ENCODE measurements around the gene OXER1. TPM values are rescaled to one million over a fixed set of nuclear protein-coding genes. Genes with fewer than 3 reads are reported as not detected.
A peak's percentile ranks its signal among the peaks of the same experiment; 100 is the strongest.

The OXER1 gene
- total and polyA plus RNA-seq, 2 of the 13 experiments (the other 11 are each of a cell fraction or from before 2014, with no cell fraction given): 8.0 to 9.0 TPM

- TF ChIP-seq LBX2 (CRISPR knock-in tag; IDR thresholded peaks at IDR 0.05; ENCODE audit: borderline replicate concordance) (no peak), HOXA9 (CRISPR knock-in tag; IDR thresholded peaks at IDR 0.05; ENCODE audit: borderline replicate concordance) (no peak), DBP (CRISPR knock-in tag; IDR thresholded peaks at IDR 0.05; ENCODE audit: not compliant biosample characterization) (no peak), SCMH1 (CRISPR knock-in tag; IDR thresholded peaks at IDR 0.05; ENCODE audit: borderline replicate concordance) (no peak), ZNF704 (CRISPR knock-in tag; IDR thresholded peaks at IDR 0.05; ENCODE audit: borderline replicate concordance) (no peak), ZBTB33 (CRISPR knock-in tag; IDR thresholded peaks at IDR 0.05) (no peak), SP140L (CRISPR knock-in tag; IDR thresholded peaks at IDR 0.05; ENCODE audit: borderline replicate concordance) (no peak), TRIM22 (IDR thresholded peaks at IDR 0.05) (no peak), TEAD3 (CRISPR knock-in tag; optimal IDR thresholded peaks at IDR 0.05; ENCODE audit: borderline replicate concordance) (no peak), NCOR1 (IDR thresholded peaks at IDR 0.05; ENCODE audit: borderline replicate concordance, low read length) (no peak), GRHL1 (CRISPR knock-in tag; conservative IDR thresholded peaks at IDR 0.05) (no peak), NBN (conservative IDR thresholded peaks at IDR 0.05) (no peak), GATA4 (IDR thresholded peaks at IDR 0.05; ENCODE audit: borderline replicate concordance, low read depth) (no peak), HMGA1 (CRISPR knock-in tag; conservative IDR thresholded peaks at IDR 0.05) (no peak), CERS6 (CRISPR knock-in tag; IDR thresholded peaks at IDR 0.05) (no peak), NRL (CRISPR knock-in tag; IDR thresholded peaks at IDR 0.05; ENCODE audit: borderline replicate concordance) (no peak), CBX5 (CRISPR knock-in tag; IDR thresholded peaks at IDR 0.05; ENCODE audit: borderline replicate concordance) (peak; percentile 68; the same call in 1 of the 2 replicates), ZKSCAN1 (IDR thresholded peaks at IDR 0.05; ENCODE audit: low read length) (no peak), ZNF607 (CRISPR knock-in tag; IDR thresholded peaks at IDR 0.05; ENCODE audit: borderline replicate concordance) (peak; percentile 42; the same call in 1 of the 2 replicates)
Observed at GRCh38 chr2:42794271-42795046, 30.5 kb upstream of the OXER1 start (continued).
